IMR-90 (cell line): Measurements from ENCODE around the gene ZNF480. TPM values are rescaled to one million over a fixed set of nuclear protein-coding genes. Genes with fewer than 3 reads are reported as not detected.
A peak's percentile ranks its signal among the peaks of the same experiment; 100 is the strongest.

Experiments used
- ATAC-seq: fragments of 200-7000 bp; cut with Tn5 transposase; 2 replicates; pipeline ENCODE4 v1.9.1; 2020; ENCODE audit warnings: low read depth, mild to moderate bottlenecking, moderate library complexity
- Bru-seq: library from RNA; stranded (reverse); fragments of 400-500 nt; gene quantifications from one replicate; lab custom pipeline; 2021; lab: Mats Ljungman, UMichigan
- BruChase-seq, 2 experiments: library from RNA; stranded (reverse); fragments of 400-500 nt; gene quantifications; one replicate each; lab custom pipeline; 2021; lab: Mats Ljungman, UMichigan
- BruUV-seq: library from RNA; stranded (reverse); fragments of 400-500 nt; replicated peaks from 2 replicates; lab custom pipeline; 2021; lab: Mats Ljungman, UMichigan
- CTCF ChIA-PET: fragments of 300-600 bp; formaldehyde crosslinking; extraction: SDS; loops from one replicate; lab custom pipeline; 2021; ENCODE audit warnings: antibody characterized with exemption; lab: Yijun Ruan, JAX
- POLR2A ChIA-PET: fragments of 300-600 bp; sonication (Branson Sonifier 250); formaldehyde crosslinking; loops from one replicate; lab custom pipeline; 2022; ENCODE audit warnings: antibody characterized with exemption; ENCODE audit not compliant: unreplicated experiment; lab: Charles Lee
- DNase-seq: peaks from one replicate; pipeline ENCODE4 v3.0.0; 2013
- H2AFZ ChIP-seq: replicated peaks from 2 replicates; pipeline ENCODE3; 2013; ENCODE audit warnings: low read length, mild to moderate bottlenecking; ENCODE audit not compliant: poor library complexity
- H2AK5ac ChIP-seq: 2 replicates; pipeline ENCODE4 v1.6.1; 2013; ENCODE audit warnings: low read depth, low read length, inconsistent platforms
- H2AK9ac ChIP-seq: replicated peaks from 2 replicates; pipeline ENCODE3; 2013; ENCODE audit warnings: mild to moderate bottlenecking, low read depth, low read length, moderate library complexity; ENCODE audit not compliant: poor library complexity
- H2BK120ac ChIP-seq: 2 replicates; pipeline ENCODE4 v1.6.1; 2013; ENCODE audit warnings: low read depth, low read length, inconsistent platforms
- H2BK15ac ChIP-seq: 3 replicates; pipeline ENCODE4 v1.6.1; 2013; ENCODE audit warnings: low read depth, low read length, inconsistent platforms
- H2BK20ac ChIP-seq: 2 replicates; pipeline ENCODE4 v1.6.1; 2013; ENCODE audit warnings: low read depth, mild to moderate bottlenecking, inconsistent platforms, low read length, moderate library complexity
- H2BK5ac ChIP-seq: 2 replicates; pipeline ENCODE4 v1.6.1; 2013; ENCODE audit warnings: mild to moderate bottlenecking, low read depth, low read length, inconsistent platforms; ENCODE audit not compliant: poor library complexity, severe bottlenecking
- H3K14ac ChIP-seq: replicated peaks from 2 replicates; pipeline ENCODE4 v1.6.1; 2013; ENCODE audit warnings: low read depth, low read length, inconsistent platforms
- H3K18ac ChIP-seq: 2 replicates; pipeline ENCODE4 v1.6.1; 2013; ENCODE audit warnings: low read depth, low read length, control low read depth
- H3K23ac ChIP-seq: 2 replicates; pipeline ENCODE4 v1.6.1; 2013; ENCODE audit warnings: low read depth, low read length, inconsistent platforms
- H3K27ac ChIP-seq: 2 replicates; pipeline ENCODE4 v1.5.1; 2013; ENCODE audit warnings: mild to moderate bottlenecking, control low read depth, low read length; ENCODE audit not compliant: insufficient read depth
- H3K27me3 ChIP-seq: 2 replicates; pipeline ENCODE4 v1.6.1; 2013; ENCODE audit warnings: low read length; ENCODE audit not compliant: control insufficient read depth, insufficient read depth
- H3K36me3 ChIP-seq: 2 replicates; pipeline ENCODE4 v1.6.1; 2013; ENCODE audit warnings: low read length, mixed read lengths; ENCODE audit not compliant: control insufficient read depth, insufficient read depth
- H3K4ac ChIP-seq: 2 replicates; pipeline ENCODE4 v1.6.1; 2013; ENCODE audit warnings: low read depth, low read length, inconsistent platforms
- H3K4me1 ChIP-seq: 2 replicates; pipeline ENCODE4 v1.6.1; 2013; ENCODE audit warnings: low read length, mixed read lengths; ENCODE audit not compliant: control insufficient read depth, insufficient read depth
- H3K4me2 ChIP-seq: 2 replicates; pipeline ENCODE4 v1.6.1; 2013; ENCODE audit warnings: low read depth, mild to moderate bottlenecking, control low read depth, low read length, moderate library complexity
- H3K4me3 ChIP-seq: 2 replicates; pipeline ENCODE4 v1.5.1; 2013; ENCODE audit warnings: low read depth, mild to moderate bottlenecking, control low read depth, low read length, moderate library complexity; ENCODE audit not compliant: insufficient read depth
- H3K56ac ChIP-seq: 2 replicates; pipeline ENCODE4 v1.6.1; 2013; ENCODE audit warnings: low read length, inconsistent platforms; ENCODE audit not compliant: insufficient read depth; ENCODE audit errors: extremely low read depth
- H3K79me1 ChIP-seq, 2 experiments: 2 replicates each; pipeline ENCODE4 v1.6.1; 2013; ENCODE audit warnings: low read length in 2 of 2, inconsistent platforms in 1 of 2, low read depth in 1 of 2
- H3K9ac ChIP-seq: 2 replicates; pipeline ENCODE4 v1.6.1; 2013; ENCODE audit warnings: low read depth, low read length, control low read depth
- H3K9me1 ChIP-seq: 2 replicates; pipeline ENCODE4 v1.6.1; 2013; ENCODE audit warnings: low read length, inconsistent platforms; ENCODE audit not compliant: insufficient read depth
- H3K9me3 ChIP-seq: 2 replicates; pipeline ENCODE4 v1.6.1; 2013; ENCODE audit warnings: low read length; ENCODE audit not compliant: control insufficient read depth, insufficient read depth
- H4K20me1 ChIP-seq: 2 replicates; pipeline ENCODE4 v1.6.1; 2013; ENCODE audit warnings: low read length, inconsistent platforms; ENCODE audit not compliant: insufficient read depth
- H4K5ac ChIP-seq: 2 replicates; pipeline ENCODE4 v1.6.1; 2013; ENCODE audit warnings: mild to moderate bottlenecking, low read depth, low read length, control low read depth
- H4K8ac ChIP-seq, 2 experiments: 2 replicates each; pipeline ENCODE4 v1.6.1; 2013; ENCODE audit warnings: low read depth in 2 of 2, low read length in 2 of 2, control low read depth in 1 of 2, inconsistent platforms in 1 of 2
- H4K91ac ChIP-seq: 2 replicates; pipeline ENCODE4 v1.6.1; 2013; ENCODE audit warnings: low read depth, low read length, inconsistent platforms; ENCODE audit not compliant: insufficient read depth
- BHLHE40 ChIP-seq: fragments of 150-350 bp; IDR thresholded peaks from 2 replicates; pipeline ENCODE4 v1.6.1; 2016; ENCODE audit warnings: mild to moderate bottlenecking, low read depth, low read length
- MAFK ChIP-seq: IDR thresholded peaks from 2 replicates; pipeline ENCODE4 v1.6.1; 2012; ENCODE audit warnings: low read depth, low read length, improper control_type of control experiment
- MAZ ChIP-seq: IDR thresholded peaks from 2 replicates; pipeline ENCODE4 v1.6.1; 2012; ENCODE audit warnings: low read depth, mild to moderate bottlenecking, low read length, improper control_type of control experiment, moderate library complexity, borderline replicate concordance
- POLR2A ChIP-seq: IDR thresholded peaks from 2 replicates; pipeline ENCODE4 v1.6.1; 2012; ENCODE audit warnings: mild to moderate bottlenecking, low read depth, low read length
- WGBS, 2 experiments: methylation state at CpG; one replicate each; pipeline versions ENCODE4 v1.1.5 to v1.1.7; 2013; ENCODE audit warnings: missing lambda C conversion rate in 2 of 2; ENCODE audit not compliant: insufficient read length in 1 of 2; ENCODE audit errors: extremely low coverage in 2 of 2; 5-methylcytosine and 5-hydroxymethylcytosine counted together
- dilution Hi-C: fragments of 300-500 bp; cut with HindIII; formaldehyde crosslinking; loops from one replicate; pipeline ENCODE4 v1.14.3; 2018; ENCODE audit warnings: low sequenced_read_pairs; ENCODE audit not compliant: unreplicated experiment
- in situ Hi-C: fragments of 300-500 bp; cut with MboI; formaldehyde crosslinking; loops from 3 replicates; pipeline ENCODE4 v1.14.3; 2019; ENCODE audit warnings: low sequenced_read_pairs, inconsistent platforms, mixed read lengths
- intact Hi-C: fragments of 100-400 bp; cut with micrococcal nuclease; formaldehyde crosslinking; loops from 2 replicates; pipeline ENCODE4 v1.10.0; 2022
- long read RNA-seq: library from polyadenylated mRNA; unstranded; transcript quantifications from one replicate; pipeline ENCODE4 v2.0.0, GENCODE V29; 2021; ENCODE audit not compliant: unreplicated experiment
- polyA plus RNA-seq, 3 experiments: library from polyadenylated mRNA; depleted of rRNA; stranded (reverse); fragments of >200 nt; gene quantifications; 2 replicates each; pipeline ENCODE4 v1.2.3, GENCODE V29; 2012; ENCODE audit warnings: low replicate concordance in 1 of 3
- total RNA-seq: library from RNA; depleted of rRNA; stranded (reverse); fragments of >200 nt; gene quantifications from 2 replicates; pipeline ENCODE4 v1.2.3, GENCODE V29; 2012; rRNA removed
- TF ChIP-seq, protein P1 (sequence below): conservative IDR thresholded peaks from 2 replicates; pipeline ENCODE4 v1.5.1; 2012; ENCODE audit warnings: mild to moderate bottlenecking, low read depth, low read length, improper control_type of control experiment
- TF ChIP-seq, protein P2 (sequence below): fragments of 150-350 bp; IDR thresholded peaks from 2 replicates; pipeline ENCODE4 v1.6.1; 2017; ENCODE audit warnings: mild to moderate bottlenecking, antibody characterized with exemption, low read length, low read depth

The ZNF480 gene
- total RNA-seq (10.9 and 22.5 TPM in 2 replicates), polyA plus RNA-seq (2012; rRNA removed) (3.6 and 6.3 TPM in 2 replicates), Bru-seq, nascent RNA (percentile 78 among the genes with signal in this experiment), BruChase-seq, experiment 1, labeled RNA remaining after a 6-hour chase (percentile 72 among the genes with signal in this experiment), BruChase-seq, experiment 2, labeled RNA remaining after a 2-hour chase (percentile 72 among the genes with signal in this experiment)
- polyA plus RNA-seq (2012; cell fraction: cytosol; rRNA removed) = 1.5 and 1.9 TPM in 2 replicates
- polyA plus RNA-seq (2012; cell fraction: nucleus; rRNA removed; ENCODE audit: low replicate concordance) = 0.73 and 5.0 TPM in 2 replicates
- long read RNA-seq, full-length matches to known transcripts = 2 of 10 reads
- long read RNA-seq, partial matches to known transcripts = 6 of 10 reads
- long read RNA-seq, other reads (novel, unspliced or antisense) = 2 of 10 reads

DNA sequence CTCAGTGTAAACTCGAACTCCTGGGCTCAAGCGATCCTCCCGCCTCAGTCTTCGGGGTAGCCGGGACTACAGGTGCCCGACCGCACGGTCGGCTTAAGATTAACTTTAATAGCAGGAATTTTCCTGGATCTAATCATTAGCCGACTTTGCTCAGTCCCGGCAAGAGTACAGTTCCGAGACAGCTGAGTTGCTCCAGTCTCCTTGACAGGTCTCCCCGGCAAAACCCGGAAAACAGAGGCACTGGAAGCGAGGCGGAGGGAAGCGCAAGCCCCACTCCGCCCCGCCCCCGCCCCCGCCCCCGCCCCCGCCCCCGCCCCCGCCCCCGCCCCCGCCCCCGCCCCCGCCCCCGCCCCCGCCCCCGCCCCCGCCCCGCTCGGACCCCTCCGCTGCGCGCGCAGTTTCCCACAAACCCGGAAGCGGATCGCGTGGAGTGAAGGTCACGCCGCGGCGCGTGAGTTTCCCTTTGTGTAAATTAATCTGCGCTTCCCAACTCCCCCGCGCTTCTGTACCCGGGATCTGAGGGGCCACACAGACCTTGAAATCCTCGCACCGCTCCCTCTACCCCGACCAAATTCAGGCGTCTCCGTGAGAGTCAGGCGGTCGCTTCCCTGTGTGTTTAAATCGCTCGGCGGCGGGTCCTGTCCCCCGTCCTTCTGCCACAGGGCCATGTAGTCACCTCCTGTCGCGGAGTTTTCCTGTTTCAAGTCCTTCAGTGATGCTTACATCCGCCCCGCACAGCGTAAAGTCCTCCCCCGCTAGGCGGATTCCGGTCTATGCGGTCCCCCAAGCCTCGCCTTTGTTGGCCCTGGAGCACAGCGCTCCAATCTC, at the start of gene ZNF480:
ZNF480 (plus strand) TSS at position 397 of the 828 bp plus-strand sequence. CDS start 3,244 bp downstream, outside the sequence.
- Histone ChIP-seq H3K18ac (peak within 1 kb of the TSS; percentile 79), H3K9me3 (peaks cover 4% of the 10 kb centered on the region; the same call in 1 of the 2 replicates), H3K27ac (peak within 1 kb of the TSS; percentile 95), H2AK5ac (peak within 1 kb of the TSS; percentile 12; the same call in 1 of the 2 replicates), H3K14ac (peak within 1 kb of the TSS; percentile 53), H3K4me3 (peak within 1 kb of the TSS; percentile 99), H4K8ac (peak within 1 kb of the TSS; percentile 40 to 95), H3K27me3 (no peaks in the 10 kb centered on the region), H3K23ac (peak within 1 kb of the TSS; percentile 36; the same call in 1 of the 2 replicates), H4K5ac (peak within 1 kb of the TSS; percentile 96), H2AK9ac (peak within 1 kb of the TSS; percentile 84), H4K91ac (no peak within 1 kb of the TSS; the same call in 1 of the 2 replicates), H3K4me2 (peak within 1 kb of the TSS; percentile 88), H3K9ac (peak within 1 kb of the TSS; percentile 94), H3K4ac (peak within 1 kb of the TSS; percentile 67), H3K9me1 (no peaks in the 10 kb centered on the region), H2BK120ac (no peak within 1 kb of the TSS), H2BK15ac (no peak within 1 kb of the TSS), H3K4me1 (peaks cover 2% of the 10 kb centered on the region; the same call in 1 of the 2 replicates), H2BK20ac (no peak within 1 kb of the TSS), H3K79me1 (peaks cover 10 to 16% of the 10 kb centered on the region in 2 experiments), H3K36me3 (peaks cover 18% of the 10 kb centered on the region), H2AFZ (peak within 1 kb of the TSS; percentile 92), H2BK5ac (peak within 1 kb of the TSS; percentile 69), H4K20me1 (no peaks in the 10 kb centered on the region), H3K56ac (peak within 1 kb of the TSS; percentile 32)
- CTCF ChIA-PET = no interaction called here
- POLR2A ChIA-PET = no interaction called here
- TF ChIP-seq, protein P1, sequence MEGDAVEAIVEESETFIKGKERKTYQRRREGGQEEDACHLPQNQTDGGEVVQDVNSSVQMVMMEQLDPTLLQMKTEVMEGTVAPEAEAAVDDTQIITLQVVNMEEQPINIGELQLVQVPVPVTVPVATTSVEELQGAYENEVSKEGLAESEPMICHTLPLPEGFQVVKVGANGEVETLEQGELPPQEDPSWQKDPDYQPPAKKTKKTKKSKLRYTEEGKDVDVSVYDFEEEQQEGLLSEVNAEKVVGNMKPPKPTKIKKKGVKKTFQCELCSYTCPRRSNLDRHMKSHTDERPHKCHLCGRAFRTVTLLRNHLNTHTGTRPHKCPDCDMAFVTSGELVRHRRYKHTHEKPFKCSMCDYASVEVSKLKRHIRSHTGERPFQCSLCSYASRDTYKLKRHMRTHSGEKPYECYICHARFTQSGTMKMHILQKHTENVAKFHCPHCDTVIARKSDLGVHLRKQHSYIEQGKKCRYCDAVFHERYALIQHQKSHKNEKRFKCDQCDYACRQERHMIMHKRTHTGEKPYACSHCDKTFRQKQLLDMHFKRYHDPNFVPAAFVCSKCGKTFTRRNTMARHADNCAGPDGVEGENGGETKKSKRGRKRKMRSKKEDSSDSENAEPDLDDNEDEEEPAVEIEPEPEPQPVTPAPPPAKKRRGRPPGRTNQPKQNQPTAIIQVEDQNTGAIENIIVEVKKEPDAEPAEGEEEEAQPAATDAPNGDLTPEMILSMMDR = peak; percentile 13; the same call in 1 of the 2 replicates
- peak; percentile 57; the same call in 1 of the 2 replicates for TF ChIP-seq POLR2A
- peak; percentile 69 for TF ChIP-seq BHLHE40
- TF ChIP-seq MAZ = peak; percentile 10; the same call in 1 of the 2 replicates
- no peak for TF ChIP-seq MAFK
- TF ChIP-seq, protein P2, sequence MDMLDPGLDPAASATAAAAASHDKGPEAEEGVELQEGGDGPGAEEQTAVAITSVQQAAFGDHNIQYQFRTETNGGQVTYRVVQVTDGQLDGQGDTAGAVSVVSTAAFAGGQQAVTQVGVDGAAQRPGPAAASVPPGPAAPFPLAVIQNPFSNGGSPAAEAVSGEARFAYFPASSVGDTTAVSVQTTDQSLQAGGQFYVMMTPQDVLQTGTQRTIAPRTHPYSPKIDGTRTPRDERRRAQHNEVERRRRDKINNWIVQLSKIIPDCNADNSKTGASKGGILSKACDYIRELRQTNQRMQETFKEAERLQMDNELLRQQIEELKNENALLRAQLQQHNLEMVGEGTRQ = no peak
- 2% methylated on average over 26 of the region's 75 CpGs; no CpG with 5 or more reads in 1 of the 2 experiments for WGBS, 2 experiments
- TSS peak; percentile 65 for BruUV-seq
- peak; percentile 83 for ATAC-seq
- dilution Hi-C loops = no loop called here
- in situ Hi-C loops = no loop called here
- intact Hi-C loops = no loop called here
- peak; percentile 73 for DNase-seq
